Measurements from ENCODE around the gene POLR1B. TPM values are rescaled to one million over a fixed set of nuclear protein-coding genes. Genes with fewer than 3 reads are reported as not detected.

Gene POLR1B
- total RNA-seq, 3 donors from 2014 or later: 10.1 to 18.3 (median 18.1) TPM

- Histone ChIP-seq H3K9me3 (no peaks in the 10 kb centered on the region), H3K4me3 (no peak overlapping the region), H3K36me3 (ENCODE audit: low read depth) (no peaks in the 10 kb centered on the region), H3K4me1 (ENCODE audit: low read depth) (peaks cover 10% of the 10 kb centered on the region)
- DNase-seq (peak in 2 of 3 donors; percentile 30 to 53), ATAC-seq (no peak)
- no peak for TF ChIP-seq CTCF (IDR thresholded peaks at IDR 0.05)
- intact Hi-C loops (cut with DNase I, micrococcal nuclease): no loop called here
Measured at GRCh38 chr2:112585873-112586464, 43.7 kb downstream of the POLR1B start.

DNA sequence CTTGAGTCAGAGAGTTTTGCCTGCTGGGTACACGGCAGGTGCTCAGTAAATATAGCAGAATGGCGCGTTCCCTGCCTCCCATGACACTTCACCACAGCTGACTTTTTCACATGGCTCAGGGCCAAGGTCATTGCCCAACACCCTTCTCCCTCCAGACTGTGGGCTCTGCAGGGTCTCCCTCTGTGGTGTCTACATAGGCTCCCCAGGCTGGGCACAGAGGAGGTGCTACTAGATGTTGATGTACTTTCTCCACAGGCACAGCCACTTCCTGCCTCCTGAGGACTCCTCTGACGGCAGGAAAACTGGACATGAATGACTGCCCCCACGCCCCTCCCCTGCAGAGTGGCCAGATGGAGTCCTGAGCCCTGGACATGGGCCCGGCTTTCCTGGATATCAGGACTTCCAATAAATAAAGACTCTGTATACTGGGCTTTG lies 46.4 kb downstream of the POLR1B start:
- TF ChIP-seq CTCF (IDR thresholded peaks at IDR 0.05): no peak
- Histone ChIP-seq H3K9me3 (no peaks in the 10 kb centered on the region), H3K36me3 (ENCODE audit: low read depth) (no peaks in the 10 kb centered on the region), H3K4me3 (no peak overlapping the region), H3K4me1 (ENCODE audit: low read depth) (peaks cover 10% of the 10 kb centered on the region)
- ATAC-seq (no peak), DNase-seq (no peak)
- intact Hi-C loops (cut with DNase I, micrococcal nuclease): no loop called here

GRCh38 chr2:112591413-112591812 lies 49.1 kb downstream of the POLR1B start:
- DNase-seq (no peak), ATAC-seq (no peak)
- intact Hi-C loops (cut with DNase I, micrococcal nuclease): no loop called here
- Histone ChIP-seq H3K9me3 (no peaks in the 10 kb centered on the region), H3K4me1 (ENCODE audit: low read depth) (no peaks in the 10 kb centered on the region), H3K4me3 (no peak overlapping the region), H3K36me3 (ENCODE audit: low read depth) (no peaks in the 10 kb centered on the region)
- no peak for TF ChIP-seq CTCF (IDR thresholded peaks at IDR 0.05)

DNA sequence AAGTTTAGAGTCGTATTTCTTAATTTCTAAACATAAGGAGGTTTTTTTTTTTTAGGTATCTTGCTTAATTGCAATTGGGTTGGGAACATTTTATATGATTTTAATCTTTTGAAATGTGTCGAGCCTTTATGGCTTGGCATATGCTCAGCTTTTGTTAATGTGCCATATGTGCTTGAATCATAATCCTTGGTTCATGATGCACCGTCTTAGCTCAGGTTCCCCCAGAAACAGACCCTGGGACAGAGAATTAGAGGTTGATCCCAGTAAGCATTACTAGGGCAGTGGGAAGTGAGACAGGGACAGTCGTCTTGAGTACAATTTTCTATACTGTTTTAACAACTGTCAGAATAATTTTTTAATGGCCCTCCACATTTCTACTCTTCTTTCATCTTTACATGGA lies 51.5 kb downstream of the POLR1B start:
- no peak for TF ChIP-seq CTCF (IDR thresholded peaks at IDR 0.05)
- no peaks in the 10 kb centered on the region for H3K9me3 ChIP-seq
- no peaks in the 10 kb centered on the region for H3K4me1 ChIP-seq (ENCODE audit: low read depth)
- no peak for DNase-seq
- H3K4me3 ChIP-seq: no peak overlapping the region
- intact Hi-C loops (cut with DNase I, micrococcal nuclease): no loop called here
- ATAC-seq: no peak
- no peaks in the 10 kb centered on the region for H3K36me3 ChIP-seq (ENCODE audit: low read depth)

DNA sequence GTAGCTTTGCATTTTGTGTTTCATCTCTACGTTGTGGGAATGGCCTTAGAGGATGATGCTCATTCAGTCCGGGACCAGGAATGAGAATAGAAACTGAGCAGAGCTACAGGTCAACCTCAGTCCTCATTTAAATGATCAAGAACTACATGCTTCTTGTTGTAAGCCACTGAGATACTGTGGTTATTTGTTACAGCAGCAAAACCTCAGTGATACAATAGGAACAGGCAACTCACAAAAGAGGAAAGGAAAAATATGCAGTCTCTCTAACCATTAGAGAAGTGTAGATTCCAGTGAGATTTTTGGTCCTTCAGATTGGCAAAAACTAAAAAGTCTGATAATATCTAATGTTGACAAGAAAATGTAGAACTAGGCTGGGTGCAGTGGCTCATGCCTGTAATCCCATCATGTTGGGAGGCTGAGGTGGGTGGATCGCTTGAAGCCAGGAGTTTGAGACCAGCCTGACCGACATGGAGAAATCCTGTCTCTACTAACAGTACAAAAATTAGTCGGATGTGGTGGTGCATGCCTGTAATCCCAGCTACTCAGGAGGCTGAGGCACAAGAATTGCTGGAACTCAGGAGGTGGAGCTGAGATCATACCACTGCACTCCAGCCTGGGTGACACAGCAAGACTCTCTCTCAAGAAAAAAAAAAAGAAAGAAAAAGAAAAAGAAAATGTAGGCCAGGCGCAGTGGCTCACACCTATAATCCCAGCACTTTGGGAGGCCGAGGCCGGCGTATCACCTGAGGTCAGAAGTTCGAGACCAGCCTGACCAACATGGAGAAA lies 55.5 kb downstream of the POLR1B start:
- Histone ChIP-seq H3K4me1 (ENCODE audit: low read depth) (peaks cover 7% of the 10 kb centered on the region), H3K9me3 (no peaks in the 10 kb centered on the region), H3K36me3 (ENCODE audit: low read depth) (no peaks in the 10 kb centered on the region), H3K4me3 (no peak overlapping the region)
- ATAC-seq (no peak), DNase-seq (no peak)
- no peak for TF ChIP-seq CTCF (IDR thresholded peaks at IDR 0.05)
- intact Hi-C loops (cut with DNase I, micrococcal nuclease): loop anchor here in 1 of 2 donors (5.0 kb wide), 1 partner anchor 130 kb away; no protein-coding TSS in a partner anchor

Measured in mucosa of descending colon (tissue), 3 donors.